Activated CD4-positive, alpha-beta T cell treated with anti-CD3 and anti-CD28 coated beads for 48 hours (primary cell): ENCODE measurements around the gene ERC1.
A peak's percentile ranks its signal among the peaks of the same experiment; 100 is the strongest.
"Not testable (repeated sequence)": the region's sequence is repeated elsewhere in the genome, so short reads cannot be mapped to it uniquely, and the experiment has no call there.

Experiments used
- DNase-seq: peaks from one replicate; pipeline ENCODE4 v3.0.0-alpha.2; 2020

The ERC1 gene

DNA sequence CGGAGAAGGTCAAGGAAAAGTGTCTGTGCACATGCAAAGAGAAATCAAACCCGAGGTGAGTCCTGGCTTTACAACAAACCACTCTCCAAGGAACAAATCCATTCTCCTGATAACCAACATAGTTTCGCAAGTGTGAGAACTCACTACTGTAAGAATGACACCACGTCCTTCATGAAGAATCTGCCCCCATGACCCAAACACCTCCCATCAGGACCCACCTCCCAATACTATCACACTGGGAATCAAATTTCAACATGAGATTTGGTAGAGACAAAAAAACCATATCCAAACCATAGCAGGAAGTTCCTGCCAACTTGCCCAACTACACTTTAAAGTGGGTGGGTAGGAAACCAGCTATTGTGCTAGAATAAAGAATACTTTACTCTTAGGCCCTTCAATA lies 2.4 kb upstream of the ERC1 start:
- DNase-seq, result no peak

DNA sequence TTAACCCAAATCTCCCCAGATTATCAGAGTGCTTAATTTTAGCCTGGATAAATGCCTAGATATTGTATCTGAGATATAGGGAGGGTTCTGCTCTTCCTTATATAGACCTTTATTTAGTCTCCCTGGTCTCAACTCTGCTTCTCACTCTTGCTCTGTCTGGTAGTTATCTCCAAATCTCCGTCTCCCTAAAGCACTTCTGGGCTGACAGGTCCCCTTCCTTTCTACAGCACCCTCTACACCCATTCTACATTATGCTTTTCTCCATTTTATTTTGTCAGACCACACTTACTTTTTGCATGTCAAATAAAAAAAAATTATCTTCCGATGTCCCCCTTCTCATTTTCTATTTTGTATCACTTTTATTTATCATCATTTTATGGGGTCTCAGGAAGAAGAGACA lies 2.0 kb upstream of the ERC1 start:
- no peak for DNase-seq

DNA sequence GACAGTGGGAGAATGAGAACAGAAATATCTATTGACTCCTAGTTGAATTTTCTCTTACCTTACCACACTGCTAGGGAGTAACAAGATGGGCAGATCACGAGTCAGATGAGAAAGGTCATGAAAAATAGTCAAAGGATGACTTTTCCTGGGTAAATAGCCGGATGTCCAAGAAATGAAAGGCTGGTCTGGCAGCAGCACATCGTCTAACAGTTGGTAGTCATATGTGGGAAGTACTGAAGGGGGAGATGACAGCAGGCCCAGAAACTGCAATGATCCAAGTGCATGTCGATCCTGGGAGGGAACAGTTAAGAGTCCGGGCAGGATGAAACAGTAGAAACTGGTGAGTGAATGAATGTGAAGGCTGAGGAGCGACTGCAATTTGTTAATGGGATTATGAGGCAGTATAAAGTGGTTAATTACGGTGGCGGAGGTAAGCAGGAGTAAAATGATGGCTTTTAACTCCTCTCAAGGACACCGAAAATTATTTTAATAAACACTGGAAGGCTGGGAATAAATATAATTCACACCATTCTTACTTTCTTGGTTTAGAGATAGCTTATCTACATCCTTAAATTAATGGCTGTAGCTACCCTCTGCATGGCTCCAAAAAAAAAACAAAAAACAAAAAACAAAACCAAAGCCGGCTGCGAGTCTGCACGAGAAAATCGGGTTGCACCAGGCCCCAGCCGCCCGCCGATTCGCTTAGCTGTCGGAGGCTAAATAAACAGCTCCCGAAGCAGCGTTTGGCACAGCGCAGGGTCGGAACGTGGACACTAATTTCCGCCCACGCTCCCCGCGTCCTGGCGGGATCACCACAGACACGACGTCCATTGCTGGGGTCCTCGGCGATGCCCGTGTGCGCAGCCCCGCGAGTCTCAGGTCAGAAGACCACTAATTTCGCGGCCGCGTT lies 1.0 kb upstream of the ERC1 start:
- DNase-seq, result peak; percentile 74

DNA sequence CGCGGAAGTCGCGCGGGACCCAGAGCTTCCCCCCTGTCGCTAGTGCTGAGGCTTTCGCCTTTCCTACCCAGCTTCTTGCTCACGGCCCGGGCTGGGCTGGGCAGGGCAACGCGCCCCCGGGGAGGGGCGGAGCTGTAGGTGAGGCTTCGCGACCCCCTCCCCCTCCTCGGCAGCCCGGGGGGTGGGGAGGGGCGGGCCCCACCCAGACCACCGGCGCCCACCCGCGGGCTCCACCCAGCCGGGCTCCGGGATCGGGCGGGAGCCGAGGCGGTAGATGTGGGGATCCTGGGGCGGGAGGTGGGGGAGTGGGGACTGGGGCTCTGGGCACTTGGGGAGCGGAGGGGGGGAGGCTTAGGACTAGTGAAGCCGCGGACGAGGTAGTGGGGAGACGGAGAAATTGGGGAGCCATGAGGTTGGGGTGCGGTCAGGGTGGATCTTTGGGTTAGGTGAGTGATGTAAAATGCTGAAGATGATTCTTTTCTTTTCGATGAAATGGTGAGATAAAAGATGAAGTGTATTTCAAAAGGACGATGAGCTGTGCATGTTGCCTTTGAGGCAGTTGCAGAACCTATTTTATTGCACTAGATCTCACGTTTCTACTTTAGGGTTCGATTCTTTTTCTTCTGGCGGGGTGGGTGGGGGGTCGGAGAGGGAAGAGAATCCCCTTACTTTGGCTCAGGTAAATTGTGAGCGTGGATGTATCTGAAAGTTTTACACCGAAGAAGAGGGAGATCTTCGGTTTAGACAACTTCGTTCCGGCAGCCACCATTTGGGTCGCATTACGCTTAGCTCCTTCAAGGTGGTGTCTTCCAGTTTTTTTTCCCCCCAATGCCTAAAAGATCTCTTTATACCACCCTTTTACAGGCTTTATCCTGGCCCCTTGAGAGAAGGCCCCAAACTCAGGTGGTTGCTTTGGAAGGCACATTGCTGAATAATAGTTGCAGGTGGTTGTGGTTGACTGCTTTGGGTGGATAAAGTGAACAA lies 619 bp downstream of the ERC1 start:
- no peak for DNase-seq

DNA sequence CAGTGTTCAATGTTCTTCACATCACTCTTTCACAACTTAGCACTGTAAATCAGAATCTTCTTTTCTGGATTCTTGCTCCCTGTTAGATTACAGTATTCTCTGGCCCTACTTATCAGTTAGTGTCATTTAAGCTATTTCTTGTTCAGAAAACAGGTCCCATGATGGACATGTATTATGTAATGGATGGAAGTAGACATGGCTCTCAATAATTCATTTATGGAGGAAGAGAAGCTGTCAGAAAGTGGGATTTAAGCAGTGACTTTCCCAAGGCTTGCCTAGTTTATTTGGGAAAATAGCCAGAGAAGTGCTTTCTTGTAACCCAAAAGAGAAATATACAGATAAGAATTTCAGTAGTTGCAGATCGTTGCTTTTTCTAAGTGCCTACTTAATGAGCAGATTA lies 1.6 kb downstream of the ERC1 start:
- DNase-seq, result no peak

DNA sequence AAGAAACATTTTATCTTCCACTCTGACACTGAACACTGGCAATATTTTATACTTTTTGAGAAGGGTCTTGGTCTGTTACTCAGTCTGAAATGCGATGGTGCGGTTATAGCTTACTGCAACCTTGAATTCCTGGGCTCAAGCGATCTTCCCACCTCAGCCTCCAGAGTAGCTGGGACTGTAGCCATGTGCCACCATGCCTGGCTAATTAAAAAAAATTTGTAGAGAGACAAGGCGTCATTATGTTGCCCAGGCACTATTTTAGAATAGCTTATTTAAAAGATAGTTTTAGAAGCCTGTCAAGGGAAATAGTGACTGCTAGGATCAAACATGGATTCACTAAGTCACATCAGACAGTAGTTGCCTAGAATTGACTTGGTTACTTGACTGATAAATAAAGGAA lies 5.9 kb downstream of the ERC1 start:
- no peak for DNase-seq

DNA sequence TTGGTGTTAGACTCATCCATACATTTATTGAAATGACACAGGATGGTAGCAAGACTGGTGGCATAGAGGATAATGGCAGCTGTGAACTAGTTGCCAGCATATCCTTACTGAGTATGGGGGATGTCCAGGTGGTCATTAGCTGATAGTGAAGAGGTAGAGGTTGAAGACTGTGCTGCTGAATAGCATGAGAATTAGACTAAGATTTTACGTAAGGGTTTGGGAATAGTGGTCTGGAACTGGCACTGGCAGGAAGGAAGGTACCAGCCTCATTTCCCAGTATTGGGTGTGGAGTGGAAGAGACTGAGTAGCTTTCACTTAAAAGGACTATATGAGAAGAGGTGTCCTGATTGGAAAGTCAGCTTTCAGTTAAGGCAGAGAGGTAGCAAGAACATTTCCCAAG lies 6.5 kb downstream of the ERC1 start:
- DNase-seq, result no peak

DNA sequence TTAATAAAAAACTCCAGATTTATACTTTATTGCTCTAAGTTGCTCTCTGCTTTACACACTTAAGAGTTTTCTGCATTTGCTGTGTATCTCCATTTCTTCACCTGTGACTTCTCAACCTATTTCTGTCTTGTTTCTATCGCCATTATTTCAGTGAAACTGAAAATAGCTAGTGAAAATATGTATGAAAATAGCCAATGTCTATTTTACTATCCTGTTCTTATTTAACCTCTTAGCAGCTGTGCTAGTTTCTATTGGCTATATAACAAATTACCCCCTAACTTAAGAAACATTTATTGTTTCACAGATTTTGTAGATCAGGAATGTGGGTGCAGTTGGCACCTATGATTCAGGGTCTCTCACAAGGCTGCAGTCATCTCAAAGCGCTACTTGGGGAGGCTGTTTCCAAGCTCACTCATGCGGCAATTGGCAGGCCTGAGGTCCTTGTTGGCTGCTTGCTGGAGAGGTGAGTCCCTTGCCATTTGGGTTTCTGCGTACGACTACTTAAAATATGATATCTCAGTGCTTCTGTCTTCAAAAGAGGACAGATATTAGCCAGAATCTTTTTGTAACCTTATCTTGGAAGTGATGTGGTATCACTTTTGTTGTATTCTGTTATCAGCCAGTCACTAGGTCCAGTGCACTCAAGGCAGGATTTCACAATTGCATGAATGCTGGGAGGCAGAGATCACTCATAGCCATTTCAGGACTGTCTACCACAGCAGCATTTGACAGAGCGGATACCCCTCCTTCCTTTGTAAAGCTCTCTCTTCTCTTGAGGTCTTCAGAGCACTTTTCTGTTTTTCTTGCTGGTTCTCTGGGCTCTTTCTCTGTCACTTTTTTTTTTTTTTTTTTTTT lies 7.2 kb downstream of the ERC1 start:
- no peak for DNase-seq

DNA sequence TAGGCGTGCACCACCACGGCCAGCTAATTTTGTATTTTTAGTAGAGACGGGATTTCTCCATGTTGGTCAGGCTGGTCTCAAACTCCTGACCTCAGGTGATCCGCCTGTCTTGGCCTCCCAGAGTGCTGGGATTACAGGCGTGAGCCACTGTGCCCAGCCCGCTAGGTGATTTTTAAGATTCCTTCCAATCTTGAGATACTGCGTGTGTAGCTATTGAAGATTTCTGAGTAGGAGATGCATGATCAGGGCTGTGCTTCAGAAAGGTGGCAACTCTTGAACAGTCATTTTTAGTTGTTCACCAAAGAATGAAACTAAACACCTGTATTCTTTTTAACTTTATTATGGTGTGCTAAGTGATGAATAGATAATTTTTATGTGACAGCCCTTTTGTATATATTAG lies 8.7 kb downstream of the ERC1 start:
- DNase-seq, result not testable (repeated sequence)

DNA sequence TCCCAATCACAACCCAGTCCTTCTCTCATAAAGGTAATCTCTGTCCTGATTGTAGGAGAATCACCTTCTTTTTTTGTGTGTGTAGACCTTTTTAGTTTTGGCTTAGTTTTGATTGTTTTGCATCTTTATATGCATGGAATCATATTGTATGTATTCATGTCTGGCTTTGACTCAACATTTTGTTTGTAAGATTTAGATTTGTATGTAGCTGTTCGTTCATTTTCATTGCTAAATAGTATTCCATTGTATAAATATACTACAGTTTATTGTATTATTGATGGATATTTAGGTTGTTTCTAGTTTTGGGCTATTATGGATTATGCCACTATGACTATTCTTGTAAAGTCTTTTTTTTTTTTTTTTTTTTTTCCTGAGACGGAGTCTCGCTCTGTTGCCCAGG lies 10.5 kb downstream of the ERC1 start:
- no peak for DNase-seq

DNA sequence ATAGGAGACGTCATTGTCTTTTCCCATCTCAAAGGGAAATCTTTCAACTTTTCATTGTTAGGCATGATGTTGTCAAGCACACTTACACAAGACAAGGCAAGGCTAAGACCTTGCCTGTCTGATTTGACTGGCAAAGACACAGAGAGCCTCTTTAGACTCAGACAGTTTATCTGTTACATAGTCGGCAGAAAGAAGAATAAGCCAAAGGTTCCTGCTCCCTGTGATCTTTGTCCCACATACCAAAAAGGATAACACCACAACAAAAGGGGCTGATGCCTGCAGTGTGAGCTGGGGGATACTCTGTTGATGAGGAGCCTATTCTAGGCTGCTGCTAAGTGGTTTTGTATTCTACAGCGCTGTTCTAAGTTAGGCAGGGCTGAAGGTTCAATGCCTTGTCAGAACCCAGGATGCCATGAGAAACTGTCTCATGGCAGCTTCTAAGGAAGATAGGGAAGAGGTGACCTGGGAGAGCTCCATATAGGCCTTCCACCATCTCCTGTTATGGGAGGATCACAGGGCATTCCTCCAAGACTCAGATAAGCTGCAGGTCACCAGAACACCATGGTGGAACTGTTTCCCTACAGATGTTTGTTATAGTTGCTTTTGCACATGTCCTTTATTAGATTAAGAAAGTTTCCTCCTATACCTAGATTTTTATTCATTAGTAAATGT lies 12.7 kb downstream of the ERC1 start:
- DNase-seq, result no peak

DNA sequence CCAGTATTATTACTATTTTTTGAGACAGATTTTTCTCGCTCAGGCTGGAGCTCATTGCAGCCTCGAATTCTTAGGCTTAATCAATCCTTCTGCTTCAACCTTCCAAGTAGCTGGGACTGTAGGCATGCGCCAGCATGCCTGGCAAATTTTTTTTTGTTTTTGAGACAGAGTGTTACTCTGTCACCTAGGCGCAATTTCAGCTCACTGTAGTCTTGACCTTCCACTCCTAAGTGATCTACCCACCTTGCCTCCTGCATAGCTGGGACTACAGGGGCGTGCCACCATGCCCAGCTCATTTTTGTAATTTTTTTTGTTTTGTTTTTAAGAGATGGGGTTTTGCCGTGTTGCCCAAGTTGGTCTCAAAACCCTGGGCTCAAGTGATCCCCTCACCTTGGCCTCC lies 15.2 kb downstream of the ERC1 start:
- no peak for DNase-seq

DNA sequence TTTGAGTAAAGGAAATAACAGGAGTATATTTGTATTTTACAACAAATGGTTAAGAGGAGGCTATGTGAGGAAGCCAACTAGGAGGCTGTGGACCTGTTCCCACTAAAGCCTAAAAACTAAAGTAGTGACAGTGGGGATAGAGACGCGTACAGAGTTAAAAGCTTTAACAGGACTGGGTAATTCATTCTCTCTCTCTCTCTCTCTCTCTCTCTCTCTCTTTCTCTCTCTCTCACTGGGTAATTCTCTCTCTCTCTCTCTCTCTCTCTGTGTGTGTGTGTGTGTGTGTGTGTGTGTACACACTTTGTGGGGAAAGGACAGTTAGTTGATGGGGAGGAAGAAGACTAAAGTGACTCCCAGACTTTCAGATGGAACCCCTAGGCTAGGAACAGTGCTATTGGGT lies 16.3 kb downstream of the ERC1 start:
- DNase-seq, result no peak

DNA sequence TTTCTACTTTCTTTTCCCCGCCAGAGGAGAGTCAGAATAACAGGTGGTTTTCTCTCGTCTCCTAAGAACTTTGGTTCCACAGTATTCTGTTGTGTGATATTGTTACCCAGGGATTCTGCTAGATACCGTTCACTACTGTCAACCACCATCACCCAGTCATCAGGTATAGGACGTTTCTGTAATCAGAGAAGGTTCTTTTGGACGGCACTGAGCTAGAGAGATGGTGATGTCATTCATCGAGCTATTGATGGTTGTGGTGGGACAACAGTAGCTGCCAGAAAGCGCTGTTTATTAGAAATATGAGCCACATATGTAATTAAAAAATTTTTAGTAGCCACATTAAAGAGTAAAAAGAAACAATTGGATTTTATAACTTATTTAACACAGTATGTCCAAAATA lies 17.0 kb downstream of the ERC1 start:
- DNase-seq, result no peak

DNA sequence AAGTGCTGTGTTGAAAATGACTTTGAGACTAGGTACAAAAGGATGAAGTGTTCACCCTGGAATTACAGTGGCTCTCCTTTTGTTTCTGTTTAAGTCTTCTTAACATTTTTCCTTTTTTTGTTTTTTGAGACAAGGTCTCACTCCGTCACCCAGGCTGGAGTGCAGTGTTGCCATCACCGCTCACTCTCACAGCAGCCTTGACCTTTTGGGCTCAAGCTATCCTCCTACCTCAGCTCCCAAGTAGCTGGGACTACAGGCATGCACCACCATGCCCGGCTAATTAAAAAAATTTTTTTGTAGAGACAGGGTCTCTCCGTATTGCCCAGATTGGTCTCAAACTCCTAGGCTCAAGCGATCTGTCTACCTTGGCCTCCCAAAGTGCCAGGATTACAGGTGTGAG lies 20.1 kb downstream of the ERC1 start:
- DNase-seq, result no peak

DNA sequence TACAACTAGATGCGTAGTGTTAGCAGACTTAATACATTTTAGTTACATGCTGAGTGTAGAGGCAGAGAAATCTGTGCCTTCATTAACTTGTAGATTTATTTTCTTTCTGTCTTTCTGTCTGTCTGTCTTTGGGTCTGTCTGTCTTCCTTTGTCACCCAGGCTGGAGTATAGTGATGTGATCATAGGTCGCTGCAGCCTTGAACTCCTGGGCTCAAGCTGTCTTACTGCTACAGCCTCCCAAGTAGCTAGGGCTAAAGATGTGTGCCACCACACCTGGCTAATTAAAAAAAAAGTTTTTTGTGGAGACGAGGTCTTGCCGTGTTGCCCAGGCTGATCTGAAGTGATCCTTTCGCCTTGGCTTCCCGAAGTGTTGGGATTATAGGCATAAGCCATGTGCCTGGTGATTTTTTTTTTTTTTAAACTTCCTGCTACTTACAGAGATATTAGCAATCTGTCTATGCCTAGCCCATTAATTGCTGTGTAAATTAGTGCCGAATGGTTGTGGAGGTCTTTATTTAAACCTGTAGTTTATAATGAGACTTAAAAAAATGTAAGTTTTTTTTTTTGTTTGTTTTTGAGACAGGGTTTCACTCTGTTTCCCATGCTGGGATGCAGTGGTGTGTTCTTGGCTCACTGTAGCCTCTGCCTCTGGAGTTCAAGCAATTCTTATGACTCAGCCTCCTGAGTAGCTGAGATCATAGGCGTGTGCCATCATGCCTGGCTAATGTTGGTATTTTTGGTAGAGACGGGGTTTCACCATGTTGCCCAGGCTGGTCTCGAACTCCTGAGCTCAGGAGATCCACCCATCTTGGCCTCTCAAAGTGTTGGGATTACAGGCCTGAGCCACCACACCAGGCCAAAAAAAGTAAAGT lies 22.8 kb downstream of the ERC1 start:
- DNase-seq, result no peak

DNA sequence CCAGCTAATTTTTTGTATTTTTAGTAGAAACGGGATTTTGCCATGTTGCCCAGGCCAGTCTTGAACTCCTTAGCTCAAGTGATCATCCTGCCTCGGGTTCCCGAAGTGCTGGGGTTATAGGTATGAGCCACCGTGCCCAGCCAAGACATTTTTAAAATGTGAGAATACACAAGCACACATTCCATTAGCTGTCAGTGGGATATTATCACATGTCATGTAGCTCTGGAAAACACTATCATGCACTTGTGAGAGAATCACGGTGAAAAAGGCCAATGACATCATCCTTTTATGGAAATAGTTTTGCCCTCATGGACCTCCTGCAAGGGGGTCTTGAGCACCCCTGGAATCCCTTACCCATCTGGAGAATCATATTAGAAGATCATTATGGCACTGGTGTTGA lies 28.3 kb downstream of the ERC1 start:
- no peak for DNase-seq

DNA sequence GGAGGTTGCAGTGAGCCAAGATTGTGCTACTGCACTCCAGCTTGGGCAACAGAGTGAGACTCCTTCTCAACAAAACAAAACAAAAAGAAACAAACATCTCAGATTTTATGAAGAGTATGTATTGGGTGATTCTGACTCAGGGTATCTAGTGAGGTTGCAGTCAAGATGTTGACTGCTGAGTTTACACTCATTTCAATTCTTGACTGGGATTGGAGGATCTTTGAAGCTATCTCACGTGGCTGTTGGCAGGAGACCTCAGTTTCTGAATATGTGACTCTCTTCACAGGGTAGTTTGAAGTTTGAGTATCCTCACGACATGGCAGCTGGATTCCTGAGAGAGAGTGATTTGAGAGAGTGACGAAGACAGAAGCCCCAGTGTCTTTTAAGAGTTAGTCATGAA lies 29.4 kb downstream of the ERC1 start:
- no peak for DNase-seq

DNA sequence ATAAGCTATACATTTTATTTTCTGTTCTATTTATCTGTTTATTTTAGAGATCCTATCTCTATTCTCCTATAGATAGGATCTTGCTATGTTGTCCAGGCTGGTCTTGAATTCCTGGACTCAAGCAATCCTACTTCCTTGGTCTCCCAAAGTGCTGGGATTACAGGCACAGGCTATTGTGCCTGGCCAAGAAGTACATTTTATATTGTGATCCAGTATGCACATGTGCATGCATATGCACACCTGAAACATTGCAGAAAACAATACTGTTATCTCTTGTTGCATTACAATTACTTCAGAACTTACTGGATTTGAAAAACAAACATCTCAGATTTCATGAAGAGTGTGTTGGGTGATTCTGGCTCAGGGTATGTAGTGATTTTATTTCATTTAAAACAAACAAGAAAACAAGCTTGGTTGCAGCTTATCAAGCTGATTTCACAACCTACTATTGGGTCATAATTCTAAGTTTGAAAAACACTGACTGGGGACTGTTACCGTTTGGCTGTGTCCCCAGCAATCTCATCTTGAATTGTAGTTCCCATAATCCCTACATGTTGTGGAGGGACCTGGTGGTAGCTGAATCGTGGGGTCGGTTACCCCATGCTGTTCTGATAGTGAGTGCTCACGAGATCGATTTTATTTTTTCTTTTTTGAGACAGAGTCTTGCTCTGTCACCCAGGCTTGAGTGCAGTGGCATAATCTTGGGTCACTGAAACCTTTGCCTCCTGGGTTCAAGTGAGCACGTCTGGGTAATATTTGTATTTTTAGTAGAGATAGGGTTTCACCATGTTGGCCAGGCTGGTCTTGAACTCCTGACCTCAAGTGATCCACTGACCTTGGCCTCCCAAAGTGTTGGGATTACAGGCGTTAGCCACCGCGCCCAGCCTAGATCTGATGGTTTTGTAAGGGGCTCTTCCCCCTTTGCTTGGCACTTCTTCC lies 31.3 kb downstream of the ERC1 start:
- no peak for DNase-seq

DNA sequence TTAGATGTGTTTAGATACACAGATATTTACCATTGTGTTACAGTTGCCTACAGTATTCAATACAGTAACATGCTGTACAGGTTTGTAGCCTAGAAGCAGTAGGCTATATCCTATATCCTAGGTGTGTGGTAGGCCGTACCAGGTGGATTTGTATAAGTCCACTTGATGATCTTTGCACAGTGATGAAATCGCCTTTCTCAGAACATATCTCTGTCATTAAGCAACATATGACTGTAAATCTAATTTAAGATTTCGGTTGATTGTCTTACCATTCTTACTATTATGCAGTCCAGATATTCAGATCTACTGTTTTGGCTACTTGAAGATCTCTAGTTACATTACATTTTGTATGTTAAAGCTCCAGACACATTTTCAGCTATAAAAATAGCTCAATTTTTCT lies 39.8 kb downstream of the ERC1 start:
- DNase-seq, result no peak
